WTC11 (cell line): Measurements from ENCODE around the gene RPL38. TPM values are rescaled to one million over a fixed set of nuclear protein-coding genes. Genes with fewer than 3 reads are reported as not detected.

Experiments used
- CREM ChIP-seq: sonication (generic); formaldehyde crosslinking; IDR thresholded peaks from 2 replicates; pipeline ENCODE4 v1.8.1; 2022; ENCODE audit warnings: mild to moderate bottlenecking, missing genetic modification reagents, moderate library complexity
- CTCF ChIP-seq: fragments of 200-600 bp; IDR thresholded peaks from 2 replicates; pipeline ENCODE4 v1.8.0; 2022; ENCODE audit warnings: antibody characterized with exemption
- FOXP4 ChIP-seq: sonication (generic); formaldehyde crosslinking; IDR thresholded peaks from 2 replicates; pipeline ENCODE4 v1.8.0; 2022; ENCODE audit warnings: mild to moderate bottlenecking, missing genetic modification reagents
- GRHL2 ChIP-seq: fragments of 250-450 bp; sonication (Bioruptor Pico); IDR thresholded peaks from 2 replicates; pipeline ENCODE4 v1.8.0; 2022; ENCODE audit warnings: mild to moderate bottlenecking, moderate library complexity; ENCODE audit not compliant: insufficient replicate concordance, severe bottlenecking
- JAZF1 ChIP-seq: fragments of 250-450 bp; sonication (Bioruptor Pico); IDR thresholded peaks from 2 replicates; pipeline ENCODE4 v1.9.0; 2021; ENCODE audit warnings: moderate library complexity, mild to moderate bottlenecking, inconsistent platforms
- JUN ChIP-seq: sonication (generic); formaldehyde crosslinking; IDR thresholded peaks from 2 replicates; pipeline ENCODE4 v1.8.0; 2023; ENCODE audit warnings: mild to moderate bottlenecking, missing genetic modification reagents
- MXD4 ChIP-seq: fragments of 250-450 bp; sonication (Bioruptor Pico); IDR thresholded peaks from 2 replicates; pipeline ENCODE4 v1.8.0; 2021; ENCODE audit warnings: mild to moderate bottlenecking, moderate library complexity, borderline replicate concordance
- NR2C2 ChIP-seq: sonication (generic); formaldehyde crosslinking; IDR thresholded peaks from 2 replicates; pipeline ENCODE4 v1.8.0; 2022; ENCODE audit warnings: mild to moderate bottlenecking, missing genetic modification reagents
- PRRX2 ChIP-seq: fragments of 250-450 bp; sonication (Bioruptor Pico); IDR thresholded peaks from 2 replicates; pipeline ENCODE4 v1.8.0; 2021; ENCODE audit warnings: mild to moderate bottlenecking
- SOX15 ChIP-seq: fragments of 250-450 bp; sonication (Bioruptor Pico); IDR thresholded peaks from 2 replicates; pipeline ENCODE4 v1.9.0; 2021; ENCODE audit warnings: mild to moderate bottlenecking
- TCF7 ChIP-seq: sonication (generic); formaldehyde crosslinking; IDR thresholded peaks from 2 replicates; pipeline ENCODE4 v1.8.0; 2022; ENCODE audit warnings: mild to moderate bottlenecking, low read depth, missing genetic modification reagents, moderate library complexity
- TEAD1 ChIP-seq: sonication (generic); formaldehyde crosslinking; IDR thresholded peaks from 2 replicates; pipeline ENCODE4 v1.8.0; 2022; ENCODE audit warnings: mild to moderate bottlenecking, missing genetic modification reagents
- TEAD4 ChIP-seq: sonication (generic); formaldehyde crosslinking; IDR thresholded peaks from 2 replicates; pipeline ENCODE4 v1.8.0; 2022; ENCODE audit warnings: mild to moderate bottlenecking, missing genetic modification reagents
- TP53 ChIP-seq: sonication (generic); formaldehyde crosslinking; IDR thresholded peaks from 2 replicates; pipeline ENCODE4 v1.8.1; 2023; ENCODE audit warnings: mild to moderate bottlenecking, missing genetic modification reagents
- ZNF425 ChIP-seq: fragments of 250-450 bp; sonication (Bioruptor Pico); conservative IDR thresholded peaks from 2 replicates; pipeline ENCODE4 v1.9.0; 2021; ENCODE audit warnings: mild to moderate bottlenecking
- total RNA-seq: library from RNA; stranded (reverse); gene quantifications from 3 replicates; pipeline ENCODE4 v1.2.3, GENCODE V29; 2021
- TF ChIP-seq, protein P1 (sequence below): sonication (generic); formaldehyde crosslinking; conservative IDR thresholded peaks from 2 replicates; pipeline ENCODE4 v1.8.1; 2022; ENCODE audit warnings: mild to moderate bottlenecking, missing genetic modification reagents
- TF ChIP-seq, protein P2 (sequence below): sonication (generic); formaldehyde crosslinking; IDR thresholded peaks from 2 replicates; pipeline ENCODE4 v1.8.0; 2022; ENCODE audit warnings: mild to moderate bottlenecking, missing genetic modification reagents
- TF ChIP-seq, protein P3 (sequence below): sonication (generic); formaldehyde crosslinking; IDR thresholded peaks from 2 replicates; pipeline ENCODE4 v1.8.1; 2022; ENCODE audit warnings: low read depth, missing genetic modification reagents, borderline replicate concordance
- TF ChIP-seq, protein P4 (sequence below): sonication (generic); formaldehyde crosslinking; IDR thresholded peaks from 2 replicates; pipeline ENCODE4 v1.8.0; 2023; ENCODE audit warnings: mild to moderate bottlenecking, missing genetic modification reagents
- TF ChIP-seq, protein P5 (sequence below): sonication (generic); formaldehyde crosslinking; IDR thresholded peaks from 2 replicates; pipeline ENCODE4 v1.8.1; 2022; ENCODE audit warnings: mild to moderate bottlenecking, missing genetic modification reagents, moderate library complexity, borderline replicate concordance
- TF ChIP-seq, protein P6 (sequence below): sonication (generic); formaldehyde crosslinking; IDR thresholded peaks from 2 replicates; pipeline ENCODE4 v1.8.1; 2023; ENCODE audit warnings: mild to moderate bottlenecking, missing genetic modification reagents, borderline replicate concordance

The RPL38 gene
- total RNA-seq, 1 experiment from 2014 or later: 1,170 TPM

- TF ChIP-seq, protein P1, sequence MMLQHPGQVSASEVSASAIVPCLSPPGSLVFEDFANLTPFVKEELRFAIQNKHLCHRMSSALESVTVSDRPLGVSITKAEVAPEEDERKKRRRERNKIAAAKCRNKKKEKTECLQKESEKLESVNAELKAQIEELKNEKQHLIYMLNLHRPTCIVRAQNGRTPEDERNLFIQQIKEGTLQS (CRISPR knock-in tag): no peak
- TF ChIP-seq, protein P2, sequence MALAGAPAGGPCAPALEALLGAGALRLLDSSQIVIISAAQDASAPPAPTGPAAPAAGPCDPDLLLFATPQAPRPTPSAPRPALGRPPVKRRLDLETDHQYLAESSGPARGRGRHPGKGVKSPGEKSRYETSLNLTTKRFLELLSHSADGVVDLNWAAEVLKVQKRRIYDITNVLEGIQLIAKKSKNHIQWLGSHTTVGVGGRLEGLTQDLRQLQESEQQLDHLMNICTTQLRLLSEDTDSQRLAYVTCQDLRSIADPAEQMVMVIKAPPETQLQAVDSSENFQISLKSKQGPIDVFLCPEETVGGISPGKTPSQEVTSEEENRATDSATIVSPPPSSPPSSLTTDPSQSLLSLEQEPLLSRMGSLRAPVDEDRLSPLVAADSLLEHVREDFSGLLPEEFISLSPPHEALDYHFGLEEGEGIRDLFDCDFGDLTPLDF (CRISPR knock-in tag): no peak
- TF ChIP-seq, protein P3, sequence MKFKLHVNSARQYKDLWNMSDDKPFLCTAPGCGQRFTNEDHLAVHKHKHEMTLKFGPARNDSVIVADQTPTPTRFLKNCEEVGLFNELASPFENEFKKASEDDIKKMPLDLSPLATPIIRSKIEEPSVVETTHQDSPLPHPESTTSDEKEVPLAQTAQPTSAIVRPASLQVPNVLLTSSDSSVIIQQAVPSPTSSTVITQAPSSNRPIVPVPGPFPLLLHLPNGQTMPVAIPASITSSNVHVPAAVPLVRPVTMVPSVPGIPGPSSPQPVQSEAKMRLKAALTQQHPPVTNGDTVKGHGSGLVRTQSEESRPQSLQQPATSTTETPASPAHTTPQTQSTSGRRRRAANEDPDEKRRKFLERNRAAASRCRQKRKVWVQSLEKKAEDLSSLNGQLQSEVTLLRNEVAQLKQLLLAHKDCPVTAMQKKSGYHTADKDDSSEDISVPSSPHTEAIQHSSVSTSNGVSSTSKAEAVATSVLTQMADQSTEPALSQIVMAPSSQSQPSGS (CRISPR knock-in tag): no peak
- TF ChIP-seq PRRX2 (peak; percentile 66), TEAD1 (peak; percentile 34; the same call in 1 of the 2 replicates), TEAD4 (CRISPR knock-in tag) (no peak), ZNF425 (peak; percentile 24; the same call in 1 of the 2 replicates), JUN (no peak), GRHL2 (no peak), JAZF1 (CRISPR knock-in tag) (no peak), FOXP4 (CRISPR knock-in tag) (no peak), NR2C2 (CRISPR knock-in tag) (no peak), CREM (CRISPR knock-in tag) (0 out of 2 replicates have a peak, but pooled peaks have one; percentile 61), TCF7 (CRISPR knock-in tag) (no peak), SOX15 (CRISPR knock-in tag) (no peak), MXD4 (CRISPR knock-in tag) (no peak), CTCF (no peak), TP53 (CRISPR knock-in tag) (no peak)
- TF ChIP-seq, protein P4, sequence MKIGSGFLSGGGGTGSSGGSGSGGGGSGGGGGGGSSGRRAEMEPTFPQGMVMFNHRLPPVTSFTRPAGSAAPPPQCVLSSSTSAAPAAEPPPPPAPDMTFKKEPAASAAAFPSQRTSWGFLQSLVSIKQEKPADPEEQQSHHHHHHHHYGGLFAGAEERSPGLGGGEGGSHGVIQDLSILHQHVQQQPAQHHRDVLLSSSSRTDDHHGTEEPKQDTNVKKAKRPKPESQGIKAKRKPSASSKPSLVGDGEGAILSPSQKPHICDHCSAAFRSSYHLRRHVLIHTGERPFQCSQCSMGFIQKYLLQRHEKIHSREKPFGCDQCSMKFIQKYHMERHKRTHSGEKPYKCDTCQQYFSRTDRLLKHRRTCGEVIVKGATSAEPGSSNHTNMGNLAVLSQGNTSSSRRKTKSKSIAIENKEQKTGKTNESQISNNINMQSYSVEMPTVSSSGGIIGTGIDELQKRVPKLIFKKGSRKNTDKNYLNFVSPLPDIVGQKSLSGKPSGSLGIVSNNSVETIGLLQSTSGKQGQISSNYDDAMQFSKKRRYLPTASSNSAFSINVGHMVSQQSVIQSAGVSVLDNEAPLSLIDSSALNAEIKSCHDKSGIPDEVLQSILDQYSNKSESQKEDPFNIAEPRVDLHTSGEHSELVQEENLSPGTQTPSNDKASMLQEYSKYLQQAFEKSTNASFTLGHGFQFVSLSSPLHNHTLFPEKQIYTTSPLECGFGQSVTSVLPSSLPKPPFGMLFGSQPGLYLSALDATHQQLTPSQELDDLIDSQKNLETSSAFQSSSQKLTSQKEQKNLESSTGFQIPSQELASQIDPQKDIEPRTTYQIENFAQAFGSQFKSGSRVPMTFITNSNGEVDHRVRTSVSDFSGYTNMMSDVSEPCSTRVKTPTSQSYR (CRISPR knock-in tag): peak; percentile 23; the same call in 1 of the 2 replicates
- TF ChIP-seq, protein P5, sequence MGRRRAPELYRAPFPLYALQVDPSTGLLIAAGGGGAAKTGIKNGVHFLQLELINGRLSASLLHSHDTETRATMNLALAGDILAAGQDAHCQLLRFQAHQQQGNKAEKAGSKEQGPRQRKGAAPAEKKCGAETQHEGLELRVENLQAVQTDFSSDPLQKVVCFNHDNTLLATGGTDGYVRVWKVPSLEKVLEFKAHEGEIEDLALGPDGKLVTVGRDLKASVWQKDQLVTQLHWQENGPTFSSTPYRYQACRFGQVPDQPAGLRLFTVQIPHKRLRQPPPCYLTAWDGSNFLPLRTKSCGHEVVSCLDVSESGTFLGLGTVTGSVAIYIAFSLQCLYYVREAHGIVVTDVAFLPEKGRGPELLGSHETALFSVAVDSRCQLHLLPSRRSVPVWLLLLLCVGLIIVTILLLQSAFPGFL (CRISPR knock-in tag): no peak
- TF ChIP-seq, protein P6, sequence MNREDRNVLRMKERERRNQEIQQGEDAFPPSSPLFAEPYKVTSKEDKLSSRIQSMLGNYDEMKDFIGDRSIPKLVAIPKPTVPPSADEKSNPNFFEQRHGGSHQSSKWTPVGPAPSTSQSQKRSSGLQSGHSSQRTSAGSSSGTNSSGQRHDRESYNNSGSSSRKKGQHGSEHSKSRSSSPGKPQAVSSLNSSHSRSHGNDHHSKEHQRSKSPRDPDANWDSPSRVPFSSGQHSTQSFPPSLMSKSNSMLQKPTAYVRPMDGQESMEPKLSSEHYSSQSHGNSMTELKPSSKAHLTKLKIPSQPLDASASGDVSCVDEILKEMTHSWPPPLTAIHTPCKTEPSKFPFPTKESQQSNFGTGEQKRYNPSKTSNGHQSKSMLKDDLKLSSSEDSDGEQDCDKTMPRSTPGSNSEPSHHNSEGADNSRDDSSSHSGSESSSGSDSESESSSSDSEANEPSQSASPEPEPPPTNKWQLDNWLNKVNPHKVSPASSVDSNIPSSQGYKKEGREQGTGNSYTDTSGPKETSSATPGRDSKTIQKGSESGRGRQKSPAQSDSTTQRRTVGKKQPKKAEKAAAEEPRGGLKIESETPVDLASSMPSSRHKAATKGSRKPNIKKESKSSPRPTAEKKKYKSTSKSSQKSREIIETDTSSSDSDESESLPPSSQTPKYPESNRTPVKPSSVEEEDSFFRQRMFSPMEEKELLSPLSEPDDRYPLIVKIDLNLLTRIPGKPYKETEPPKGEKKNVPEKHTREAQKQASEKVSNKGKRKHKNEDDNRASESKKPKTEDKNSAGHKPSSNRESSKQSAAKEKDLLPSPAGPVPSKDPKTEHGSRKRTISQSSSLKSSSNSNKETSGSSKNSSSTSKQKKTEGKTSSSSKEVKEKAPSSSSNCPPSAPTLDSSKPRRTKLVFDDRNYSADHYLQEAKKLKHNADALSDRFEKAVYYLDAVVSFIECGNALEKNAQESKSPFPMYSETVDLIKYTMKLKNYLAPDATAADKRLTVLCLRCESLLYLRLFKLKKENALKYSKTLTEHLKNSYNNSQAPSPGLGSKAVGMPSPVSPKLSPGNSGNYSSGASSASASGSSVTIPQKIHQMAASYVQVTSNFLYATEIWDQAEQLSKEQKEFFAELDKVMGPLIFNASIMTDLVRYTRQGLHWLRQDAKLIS: 0 out of 2 replicates have a peak, but pooled peaks have one; percentile 31
Measured at GRCh38 chr17:74211141-74211911, 7.8 kb downstream of the RPL38 start (continued).
